Measurements from ENCODE around the gene CA12. TPM values are rescaled to one million over a fixed set of nuclear protein-coding genes. Genes with fewer than 3 reads are reported as not detected.
A peak's percentile ranks its signal among the peaks of the same experiment; 100 is the strongest.

The CA12 gene
- total RNA-seq (10 to 100 TPM; 10.2 to 49.6 (median 28.6) TPM), polyA plus RNA-seq (10 to 100 TPM in 1 of 2 donors, 1 to 10 TPM in 1; 7.5 to 21.0 TPM)

GRCh38 chr15:63381301-63382204, at the start of gene CA12:
Gene CA12 (minus strand): TSS chr15:63381846. CDS start chr15:63381720, 126 bp downstream.
- Histone ChIP-seq H3K4me1 (peaks cover 0 to 4% (median 0%) of the 10 kb centered on the region in 3 donors), H3K27me3 (no peaks in the 10 kb centered on the region), H3K9me3 (no peaks in the 10 kb centered on the region), H3K27ac (peak within 1 kb of the TSS; percentile 39 to 69 (median 60)), H3K36me3 (no peaks in the 10 kb centered on the region), H3K4me3 (peak within 1 kb of the TSS; percentile 43 to 66 (median 57))
- intact Hi-C loops (cut with DNase I) = no loop called here
- ATAC-seq = peak; percentile 80 to 87 (median 82)
- peak; percentile 48 to 86 (median 76) for DNase-seq
- FAIRE-seq = no peak
- 3% methylated on average over 58 of the region's 58 CpGs for WGBS, 2 donors
- TF ChIP-seq CTCF (IDR thresholded peaks at IDR 0.05) = no peak

GRCh38 chr15:63430766-63431451, 49.3 kb upstream of the CA12 start:
- ATAC-seq = no peak
- 59 to 65% methylated on average over 6 of the region's 6 CpGs for WGBS, 2 donors
- Histone ChIP-seq H3K4me3 (no peak overlapping the region), H3K36me3 (no peaks in the 10 kb centered on the region), H3K27me3 (no peaks in the 10 kb centered on the region), H3K27ac (no peak overlapping the region), H3K9me3 (no peaks in the 10 kb centered on the region), H3K4me1 (no peaks in the 10 kb centered on the region)
- no peak for FAIRE-seq
- no peak for TF ChIP-seq CTCF (IDR thresholded peaks at IDR 0.05)
- intact Hi-C loops (cut with DNase I) = no loop called here
- DNase-seq = no peak

- Histone ChIP-seq H3K27me3 (no peaks in the 10 kb centered on the region), H3K4me3 (no peak overlapping the region), H3K4me1 (no peaks in the 10 kb centered on the region), H3K9me3 (no peaks in the 10 kb centered on the region), H3K36me3 (no peaks in the 10 kb centered on the region), H3K27ac (no peak overlapping the region)
- FAIRE-seq (no peak), ATAC-seq (no peak), DNase-seq (no peak)
- intact Hi-C loops (cut with DNase I) = no loop called here
- 92 to 93% methylated on average over 2 of the region's 2 CpGs for WGBS, 2 donors
- no peak for TF ChIP-seq CTCF (IDR thresholded peaks at IDR 0.05)
Observed at GRCh38 chr15:63426552-63426951, 44.9 kb upstream of the CA12 start.

- H3K27me3 ChIP-seq = no peaks in the 10 kb centered on the region
- H3K27ac ChIP-seq = no peak overlapping the region
- H3K9me3 ChIP-seq = no peaks in the 10 kb centered on the region
- 95 to 97% methylated on average over 2 of the region's 2 CpGs for WGBS, 2 donors
- DNase-seq (no peak), FAIRE-seq (no peak), ATAC-seq (no peak)
- intact Hi-C loops (cut with DNase I) = no loop called here
- H3K4me1 ChIP-seq = no peaks in the 10 kb centered on the region
- no peaks in the 10 kb centered on the region for H3K36me3 ChIP-seq
- H3K4me3 ChIP-seq = no peak overlapping the region
- no peak for TF ChIP-seq CTCF (IDR thresholded peaks at IDR 0.05)
Observed at GRCh38 chr15:63425426-63425985, 43.9 kb upstream of the CA12 start.
